C4-2B (cell line): ENCODE measurements around the gene DDX24.
A peak's percentile ranks its signal among the peaks of the same experiment; 100 is the strongest.

ENCODE experiments used
- H3K27ac ChIP-seq: fragments of 450-650 bp; 2 replicates; pipeline ENCODE4 v1.5.1; 2017
- CTCF ChIP-seq: fragments of 450-650 bp; conservative IDR thresholded peaks from 2 replicates; pipeline ENCODE4 v1.5.1; 2017; ENCODE audit warnings: mild to moderate bottlenecking
- ZFX ChIP-seq: fragments of 450-650 bp; IDR thresholded peaks from 2 replicates; pipeline ENCODE4 v1.6.1; 2017

Gene DDX24

GRCh38 chr14:94097091-94097490 is 16.1 kb upstream of the DDX24 start:
- H3K27ac ChIP-seq: no peak overlapping the region
- no peak for TF ChIP-seq CTCF
- no peak for TF ChIP-seq ZFX

- H3K27ac ChIP-seq: no peak overlapping the region
- no peak for TF ChIP-seq CTCF
- no peak for TF ChIP-seq ZFX
Measured at GRCh38 chr14:94093418-94093817, 12.4 kb upstream of the DDX24 start.

- no peak overlapping the region for H3K27ac ChIP-seq
- TF ChIP-seq CTCF: no peak
- TF ChIP-seq ZFX: no peak
Measured at GRCh38 chr14:94089479-94089878, 8.5 kb upstream of the DDX24 start.

DNA sequence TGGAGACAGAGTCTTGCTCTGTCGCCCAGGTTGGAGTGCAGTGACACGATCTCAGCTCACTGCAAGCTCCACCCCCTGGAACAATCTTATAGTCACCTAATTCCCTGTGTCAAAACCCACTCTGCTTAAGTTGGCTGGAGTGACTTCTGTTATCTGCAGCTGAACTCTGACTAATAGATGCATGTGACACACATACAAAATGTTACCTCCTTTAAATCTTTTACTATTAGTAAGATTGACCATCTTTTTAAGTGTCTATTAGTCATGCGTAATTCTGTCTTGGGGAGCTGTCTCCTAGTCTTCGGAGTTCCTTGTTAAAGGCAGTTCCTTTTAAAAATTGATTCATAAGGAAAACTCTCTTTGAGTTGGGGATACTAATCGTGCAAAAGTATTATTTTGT is 7.5 kb upstream of the DDX24 start:
- TF ChIP-seq CTCF: no peak
- no peak for TF ChIP-seq ZFX
- H3K27ac ChIP-seq: no peak overlapping the region

GRCh38 chr14:94087891-94088290 is 6.9 kb upstream of the DDX24 start:
- TF ChIP-seq ZFX (no peak), CTCF (no peak)
- H3K27ac ChIP-seq: no peak overlapping the region

DNA sequence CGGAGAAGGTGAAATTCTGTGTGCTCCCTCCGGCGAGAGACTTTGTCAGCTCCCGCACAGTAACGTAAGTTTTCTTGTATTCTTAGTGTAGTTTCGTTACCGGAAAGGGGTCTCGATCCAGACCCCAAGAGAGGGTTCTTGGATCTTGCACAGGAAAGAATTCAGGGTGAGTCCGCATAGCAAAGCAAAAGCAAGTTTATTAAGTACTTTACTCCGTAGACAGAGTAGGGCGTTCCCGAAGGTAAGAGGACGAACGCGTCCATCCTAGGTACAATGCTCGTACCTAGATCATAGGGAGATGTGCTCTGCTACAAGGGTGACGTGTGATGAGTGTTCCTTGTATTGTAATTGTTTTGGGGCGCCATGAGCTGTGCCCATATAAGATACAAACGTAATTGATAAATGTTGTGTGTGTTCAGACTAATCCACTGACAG is 401 bp upstream of the DDX24 start:
- peak overlapping the region; percentile 88 for H3K27ac ChIP-seq

More for the DNA sequence above, 401 bp upstream of the DDX24 start:
- TF ChIP-seq ZFX (no peak), CTCF (no peak)
